ENCODE measurements around the gene DYNC2I2.

The DYNC2I2 gene

GRCh38 chr9:128629852-128630545 is 26.6 kb downstream of the DYNC2I2 start:
- H3K27ac ChIP-seq = peak overlapping the region; percentile 40
- TF ChIP-seq ZFX (IDR thresholded peaks at IDR 0.05; ENCODE audit: borderline replicate concordance) (no peak), CTCF (IDR thresholded peaks at IDR 0.05) (no peak)

GRCh38 chr9:128629136-128629535 is 27.5 kb downstream of the DYNC2I2 start:
- H3K27ac ChIP-seq = peak overlapping the region; percentile 40
- TF ChIP-seq ZFX (IDR thresholded peaks at IDR 0.05; ENCODE audit: borderline replicate concordance) = no peak
- no peak for TF ChIP-seq CTCF (IDR thresholded peaks at IDR 0.05)

- H3K27ac ChIP-seq = peak overlapping the region; percentile 40
- TF ChIP-seq ZFX (IDR thresholded peaks at IDR 0.05; ENCODE audit: borderline replicate concordance) (no peak), CTCF (IDR thresholded peaks at IDR 0.05) (no peak)
Measured at GRCh38 chr9:128628471-128629048, 28.1 kb downstream of the DYNC2I2 start.

GRCh38 chr9:128627906-128628305 is 28.7 kb downstream of the DYNC2I2 start:
- TF ChIP-seq CTCF (IDR thresholded peaks at IDR 0.05) (no peak), ZFX (IDR thresholded peaks at IDR 0.05; ENCODE audit: borderline replicate concordance) (no peak)
- peak overlapping the region; percentile 40 for H3K27ac ChIP-seq

- H3K27ac ChIP-seq = peak overlapping the region; percentile 40; the same call in 1 of the 2 replicates
- TF ChIP-seq ZFX (IDR thresholded peaks at IDR 0.05; ENCODE audit: borderline replicate concordance) (no peak), CTCF (IDR thresholded peaks at IDR 0.05) (no peak)
Measured at GRCh38 chr9:128627127-128627715, 29.4 kb downstream of the DYNC2I2 start.

GRCh38 chr9:128626181-128626580 is 30.5 kb downstream of the DYNC2I2 start:
- 0 out of 2 replicates have a peak overlapping the region, but pooled peaks have one; percentile 63 for H3K27ac ChIP-seq
- no peak for TF ChIP-seq ZFX (IDR thresholded peaks at IDR 0.05; ENCODE audit: borderline replicate concordance)
- no peak for TF ChIP-seq CTCF (IDR thresholded peaks at IDR 0.05)
